Measurements from ENCODE around the gene IGSF6.

DNA sequence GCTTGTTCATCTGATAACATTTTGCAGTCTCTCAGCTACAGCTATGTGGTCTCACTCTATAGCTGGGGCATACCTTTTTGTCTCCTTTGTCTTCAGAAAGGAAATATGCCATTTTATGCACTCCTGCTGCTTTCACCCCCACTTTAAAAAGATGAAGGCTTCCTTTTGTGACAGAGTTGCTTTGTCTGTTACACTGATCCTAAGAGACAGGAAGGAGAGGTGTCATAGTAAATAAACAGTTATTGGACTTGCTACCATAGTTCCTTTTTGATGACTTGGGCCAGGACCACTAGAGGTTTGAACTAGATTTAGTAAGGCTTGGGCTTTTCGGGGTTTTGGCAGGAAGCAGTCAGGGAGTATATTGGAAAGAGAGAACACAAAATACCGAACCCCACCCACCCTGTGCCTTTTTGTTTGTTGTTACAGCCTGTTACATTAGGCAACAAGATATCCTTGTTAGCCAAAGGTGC is 54.8 kb downstream of the IGSF6 start:
- no peak for TF ChIP-seq CTCF (IDR thresholded peaks at IDR 0.05)
- TF ChIP-seq EZH2 (IDR thresholded peaks at IDR 0.05; ENCODE audit: borderline replicate concordance, insufficient read depth, low read depth, low read length, poor library complexity, severe bottlenecking): no peak

Measured in B cell (primary cell).